H9 (cell line): Measurements from ENCODE around the gene TPX2. TPM values are rescaled to one million over a fixed set of nuclear protein-coding genes. Genes with fewer than 3 reads are reported as not detected.

Source experiments
- DNase-seq: peaks from one replicate; pipeline ENCODE4 v3.0.0-alpha.2; 2017
- H2AFZ ChIP-seq: one replicate; pipeline ENCODE4 v1.6.1; 2013; ENCODE audit warnings: mild to moderate bottlenecking, low read length, control low read depth, moderate library complexity
- H2AK5ac ChIP-seq: 2 replicates; pipeline ENCODE4 v1.6.1; 2013; ENCODE audit warnings: low read length, control low read depth, mixed read lengths; ENCODE audit not compliant: insufficient read length
- H2BK120ac ChIP-seq: one replicate; pipeline ENCODE4 v1.6.1; 2013; ENCODE audit warnings: low read depth, mild to moderate bottlenecking, low read length, control low read depth, inconsistent platforms; ENCODE audit not compliant: poor library complexity, severe bottlenecking
- H2BK12ac ChIP-seq: 2 replicates; pipeline ENCODE4 v1.6.1; 2013; ENCODE audit warnings: low read length, control low read depth, mixed read lengths, low read depth; ENCODE audit not compliant: insufficient read length
- H2BK15ac ChIP-seq: 2 replicates; pipeline ENCODE4 v1.6.1; 2013; ENCODE audit warnings: low read depth, low read length, control low read depth
- H2BK20ac ChIP-seq: one replicate; pipeline ENCODE4 v1.6.1; 2013; ENCODE audit warnings: low read depth, mild to moderate bottlenecking, low read length, control low read depth, inconsistent platforms; ENCODE audit not compliant: poor library complexity, severe bottlenecking
- H2BK5ac ChIP-seq: 2 replicates; pipeline ENCODE4 v1.6.1; 2013; ENCODE audit warnings: low read length, control low read depth, mixed read lengths; ENCODE audit not compliant: insufficient read length
- H3K14ac ChIP-seq: 2 replicates; pipeline ENCODE4 v1.6.1; 2013; ENCODE audit warnings: low read length, control low read depth; ENCODE audit not compliant: insufficient read depth
- H3K18ac ChIP-seq: 2 replicates; pipeline ENCODE4 v1.6.1; 2013; ENCODE audit warnings: low read depth, mild to moderate bottlenecking, mixed read lengths, low read length, control low read depth; ENCODE audit not compliant: insufficient read length
- H3K23ac ChIP-seq: 2 replicates; pipeline ENCODE4 v1.6.1; 2013; ENCODE audit warnings: low read length, control low read depth, mixed read lengths, low read depth; ENCODE audit not compliant: insufficient read length
- H3K23me2 ChIP-seq: 2 replicates; pipeline ENCODE4 v1.6.1; 2013; ENCODE audit warnings: low read depth, mild to moderate bottlenecking, mixed read lengths, low read length, control low read depth; ENCODE audit not compliant: insufficient read length, poor library complexity, severe bottlenecking
- H3K27ac ChIP-seq: 2 replicates; pipeline ENCODE4 v1.5.1; 2013; ENCODE audit warnings: low read length, control low read depth, mixed read lengths, low read depth; ENCODE audit not compliant: insufficient read length
- H3K27me3 ChIP-seq: 2 replicates; pipeline ENCODE4 v1.6.1; 2013; ENCODE audit warnings: low read length, control low read depth, inconsistent platforms; ENCODE audit not compliant: insufficient read depth
- H3K4ac ChIP-seq: 2 replicates; pipeline ENCODE4 v1.6.1; 2013; ENCODE audit warnings: low read depth, mild to moderate bottlenecking, control low read depth, inconsistent platforms, low read length, moderate library complexity
- H3K4me1 ChIP-seq: 2 replicates; pipeline ENCODE4 v1.6.1; 2013; ENCODE audit warnings: low read length, control low read depth, inconsistent platforms; ENCODE audit not compliant: insufficient read depth
- H3K4me2 ChIP-seq: 2 replicates; pipeline ENCODE4 v1.6.1; 2013; ENCODE audit warnings: low read length, control low read depth, mixed read lengths; ENCODE audit not compliant: insufficient read length, insufficient read depth
- H3K56ac ChIP-seq: 2 replicates; pipeline ENCODE4 v1.6.1; 2013; ENCODE audit warnings: low read depth, mild to moderate bottlenecking, mixed read lengths, low read length, control low read depth; ENCODE audit not compliant: insufficient read length
- H3K79me1 ChIP-seq: 2 replicates; pipeline ENCODE4 v1.6.1; 2013; ENCODE audit warnings: low read depth, mild to moderate bottlenecking, moderate library complexity, low read length, control low read depth, inconsistent platforms; ENCODE audit not compliant: insufficient read depth, poor library complexity, severe bottlenecking
- H3K79me2 ChIP-seq: 2 replicates; pipeline ENCODE4 v1.6.1; 2013; ENCODE audit warnings: low read length, control low read depth, inconsistent platforms; ENCODE audit not compliant: insufficient read depth
- H3K9ac ChIP-seq: 2 replicates; pipeline ENCODE4 v1.6.1; 2013; ENCODE audit warnings: low read length, control low read depth, mixed read lengths; ENCODE audit not compliant: insufficient read length; ENCODE audit errors: extremely low read depth
- H3K9me3 ChIP-seq: one replicate; pipeline ENCODE4 v1.6.1; 2013; ENCODE audit warnings: low read depth, low read length, inconsistent platforms; ENCODE audit not compliant: control insufficient read depth
- H3T11ph ChIP-seq: one replicate; pipeline ENCODE4 v1.6.1; 2013; ENCODE audit warnings: mild to moderate bottlenecking, low read length, control low read depth, inconsistent platforms
- H4K20me1 ChIP-seq: one replicate; pipeline ENCODE4 v1.6.1; 2013; ENCODE audit not compliant: control insufficient read depth, insufficient read length, insufficient read depth
- H4K5ac ChIP-seq: 2 replicates; pipeline ENCODE4 v1.6.1; 2013; ENCODE audit warnings: low read depth, mild to moderate bottlenecking, mixed read lengths, low read length, control low read depth; ENCODE audit not compliant: insufficient read length
- H4K8ac ChIP-seq: replicated peaks from 2 replicates; pipeline ENCODE4 v1.6.1; 2013; ENCODE audit warnings: low read length, control low read depth, mixed read lengths, low read depth; ENCODE audit not compliant: insufficient read length
- H4K91ac ChIP-seq: 2 replicates; pipeline ENCODE4 v1.6.1; 2013; ENCODE audit warnings: low read depth, mild to moderate bottlenecking, moderate library complexity, mixed read lengths, low read length, control low read depth; ENCODE audit not compliant: insufficient read length
- H3K27ac Mint-ChIP-seq, 3 experiments: 2 replicates in 2 of 3; 3 replicates in 1 of 3; pipeline ENCODE4 v1.8.0; 2020 to 2021; ENCODE audit warnings: mixed read lengths in 3 of 3, mild to moderate bottlenecking in 1 of 3, moderate library complexity in 1 of 3
- H3K27me3 Mint-ChIP-seq: 2 replicates; pipeline ENCODE4 v1.8.0; 2021; ENCODE audit warnings: low read depth, mild to moderate bottlenecking, moderate library complexity, mixed read lengths
- H3K36me3 Mint-ChIP-seq, 3 experiments: 2 replicates in 2 of 3; 3 replicates in 1 of 3; pipeline ENCODE4 v1.8.0; 2020 to 2021; ENCODE audit warnings: low read depth in 3 of 3, mixed read lengths in 3 of 3; ENCODE audit not compliant: insufficient read depth in 1 of 3
- H3K4me1 Mint-ChIP-seq, 2 experiments: 2 replicates each; pipeline ENCODE4 v1.8.0; 2020; ENCODE audit warnings: mixed read lengths in 2 of 2
- H3K4me3 Mint-ChIP-seq, 2 experiments: 2 replicates in 1 of 2; 3 replicates in 1 of 2; pipeline ENCODE4 v1.8.0; 2020 to 2021; ENCODE audit warnings: mild to moderate bottlenecking in 2 of 2, mixed read lengths in 2 of 2, moderate library complexity in 1 of 2
- H3K9me3 Mint-ChIP-seq, 2 experiments: 2 replicates in 1 of 2; 3 replicates in 1 of 2; pipeline ENCODE4 v1.8.0; 2020; ENCODE audit warnings: mild to moderate bottlenecking in 2 of 2, mixed read lengths in 2 of 2, moderate library complexity in 1 of 2
- whole genome bisulfite sequencing: extraction: QIAGEN DNeasy Blood & Tissue Kit; methylation state at CpG from one replicate; pipeline ENCODE4 v1.1.7; 2013; ENCODE audit warnings: missing lambda C conversion rate, low lambda C conversion rate, mixed read lengths; ENCODE audit not compliant: insufficient read length; ENCODE audit errors: extremely low coverage; 5-methylcytosine and 5-hydroxymethylcytosine counted together
- total RNA-seq: library from RNA; stranded (reverse); gene quantifications from 2 replicates; pipeline ENCODE4 v1.2.1, GENCODE V29; 2021
- TF ChIP-seq, protein P1 (sequence below): fragments of 200-600 bp; sonication (generic); conservative IDR thresholded peaks from 3 replicates; pipeline ENCODE4 v1.8.0; 2021; ENCODE audit warnings: antibody characterized with exemption, mild to moderate bottlenecking

Gene TPX2
- total RNA-seq, 1 experiment from 2014 or later = 161 TPM

- H3K27ac Mint-ChIP-seq = peak overlapping the region in 1 of 3 experiments; percentile 71; a peak in 1 of 7 replicates
- no peak overlapping the region for H3K27ac ChIP-seq
- H4K8ac ChIP-seq = no peak overlapping the region
- no peak overlapping the region; the same call in 1 of the 2 replicates for H3K14ac ChIP-seq
- no peak overlapping the region for H2BK15ac ChIP-seq
- DNase-seq = no peak
- no peaks in the 10 kb centered on the region for H3K4me1 ChIP-seq
- H3K4me2 ChIP-seq = no peak overlapping the region
- H3K56ac ChIP-seq = no peak overlapping the region
- no peak overlapping the region for H3K23ac ChIP-seq
- no peak overlapping the region for H2AFZ ChIP-seq
- H3K18ac ChIP-seq = no peak overlapping the region
- no peak overlapping the region for H2BK5ac ChIP-seq
- no peaks in the 10 kb centered on the region for H3K79me1 ChIP-seq
- no peak overlapping the region for H3K9ac ChIP-seq
- H2AK5ac ChIP-seq = no peak overlapping the region
- H3K36me3 Mint-ChIP-seq = no peaks in the 10 kb centered on the region
- no CpG with 5 or more reads among the region's 14 CpGs for WGBS
- no peak overlapping the region for H3T11ph ChIP-seq
- H4K91ac ChIP-seq = no peak overlapping the region
- H2BK20ac ChIP-seq = no peak overlapping the region
- H3K4ac ChIP-seq = no peak overlapping the region
- H3K27me3 Mint-ChIP-seq = peaks cover 5% of the 10 kb centered on the region
- TF ChIP-seq, protein P1, sequence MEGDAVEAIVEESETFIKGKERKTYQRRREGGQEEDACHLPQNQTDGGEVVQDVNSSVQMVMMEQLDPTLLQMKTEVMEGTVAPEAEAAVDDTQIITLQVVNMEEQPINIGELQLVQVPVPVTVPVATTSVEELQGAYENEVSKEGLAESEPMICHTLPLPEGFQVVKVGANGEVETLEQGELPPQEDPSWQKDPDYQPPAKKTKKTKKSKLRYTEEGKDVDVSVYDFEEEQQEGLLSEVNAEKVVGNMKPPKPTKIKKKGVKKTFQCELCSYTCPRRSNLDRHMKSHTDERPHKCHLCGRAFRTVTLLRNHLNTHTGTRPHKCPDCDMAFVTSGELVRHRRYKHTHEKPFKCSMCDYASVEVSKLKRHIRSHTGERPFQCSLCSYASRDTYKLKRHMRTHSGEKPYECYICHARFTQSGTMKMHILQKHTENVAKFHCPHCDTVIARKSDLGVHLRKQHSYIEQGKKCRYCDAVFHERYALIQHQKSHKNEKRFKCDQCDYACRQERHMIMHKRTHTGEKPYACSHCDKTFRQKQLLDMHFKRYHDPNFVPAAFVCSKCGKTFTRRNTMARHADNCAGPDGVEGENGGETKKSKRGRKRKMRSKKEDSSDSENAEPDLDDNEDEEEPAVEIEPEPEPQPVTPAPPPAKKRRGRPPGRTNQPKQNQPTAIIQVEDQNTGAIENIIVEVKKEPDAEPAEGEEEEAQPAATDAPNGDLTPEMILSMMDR = no peak
- no peak overlapping the region for H3K4me3 Mint-ChIP-seq
- H3K9me3 Mint-ChIP-seq = no peaks in the 10 kb centered on the region
- H3K79me2 ChIP-seq = no peaks in the 10 kb centered on the region
- no peak overlapping the region for H2BK120ac ChIP-seq
- H4K20me1 ChIP-seq = no peaks in the 10 kb centered on the region
- H3K23me2 ChIP-seq = no peaks in the 10 kb centered on the region
- H3K9me3 ChIP-seq = no peaks in the 10 kb centered on the region
- no peak overlapping the region for H4K5ac ChIP-seq
- no peaks in the 10 kb centered on the region for H3K27me3 ChIP-seq
- peaks cover 9 to 17% of the 10 kb centered on the region in 2 experiments for H3K4me1 Mint-ChIP-seq
- H2BK12ac ChIP-seq = no peak overlapping the region
Observed at GRCh38 chr20:31823360-31824124, 84.5 kb downstream of the TPX2 start.
